Measurements from ENCODE around the gene ELP4. TPM values are rescaled to one million over a fixed set of nuclear protein-coding genes. Genes with fewer than 3 reads are reported as not detected.

The ELP4 gene
- total RNA-seq, 1 experiment from 2014 or later = 17.2 TPM

GRCh38 chr11:31628111-31628510 is 118.5 kb downstream of the ELP4 start:
- intact Hi-C loops (cut with micrococcal nuclease; ENCODE audit: unreplicated experiment) (no loop called here), in situ Hi-C loops (cut with HindIII; ENCODE audit: low pct_unique_long_range_greater_than_20kb, low sequenced_read_pairs) (no loop called here)
- Histone ChIP-seq H3K4me3 (ENCODE audit: low read depth in 2 of 2, low read length in 2 of 2) (no peak overlapping the region), H3K27me3 (ENCODE audit: control insufficient read depth, insufficient read depth, low read length) (no peaks in the 10 kb centered on the region), H3K4me1 (ENCODE audit: control insufficient read depth, insufficient read depth, low read length) (no peaks in the 10 kb centered on the region), H3K27ac (ENCODE audit: low read length) (no peak overlapping the region), H3K36me3 (ENCODE audit: control insufficient read depth, insufficient read depth, low read length) (no peaks in the 10 kb centered on the region), H3K9me3 (ENCODE audit: control insufficient read depth, insufficient read depth, low read depth, low read length) (no peaks in the 10 kb centered on the region)
- no peak for TF ChIP-seq CTCF (IDR thresholded peaks at IDR 0.05)
- TF ChIP-seq SIN3A (IDR thresholded peaks at IDR 0.05; ENCODE audit: borderline replicate concordance, insufficient read depth, low read depth, low read length) = no peak
- TF ChIP-seq REST (IDR thresholded peaks at IDR 0.05; ENCODE audit: insufficient read depth in 1 of 2, low read depth in 2 of 2, low read length in 1 of 2) = no peak
- TF ChIP-seq TCF7L2 (IDR thresholded peaks at IDR 0.05; ENCODE audit: low read depth, low read length) = no peak
- no peak for TF ChIP-seq POLR2AphosphoS5 (IDR thresholded peaks at IDR 0.05; ENCODE audit: low read depth, low read length)
- ATAC-seq (no peak), DNase-seq (ENCODE audit: low read depth, low spot score) (no peak)
- no TSS peak for BruUV-seq (replicated peaks)
- ChIA-PET CTCF (no interaction called here), POLR2A (no interaction called here)

GRCh38 chr11:31636983-31637382 is 127.4 kb downstream of the ELP4 start:
- in situ Hi-C loops (cut with HindIII; ENCODE audit: low pct_unique_long_range_greater_than_20kb, low sequenced_read_pairs) (no loop called here), intact Hi-C loops (cut with micrococcal nuclease; ENCODE audit: unreplicated experiment) (no loop called here)
- Histone ChIP-seq H3K27me3 (ENCODE audit: control insufficient read depth, insufficient read depth, low read length) (no peaks in the 10 kb centered on the region), H3K36me3 (ENCODE audit: control insufficient read depth, insufficient read depth, low read length) (no peaks in the 10 kb centered on the region), H3K9me3 (ENCODE audit: control insufficient read depth, insufficient read depth, low read depth, low read length) (no peaks in the 10 kb centered on the region), H3K4me3 (ENCODE audit: low read depth in 2 of 2, low read length in 2 of 2) (no peak overlapping the region), H3K4me1 (ENCODE audit: control insufficient read depth, insufficient read depth, low read length) (no peaks in the 10 kb centered on the region), H3K27ac (ENCODE audit: low read length) (no peak overlapping the region)
- ChIA-PET POLR2A (no interaction called here), CTCF (no interaction called here)
- DNase-seq (ENCODE audit: low read depth, low spot score) (no peak), ATAC-seq (no peak)
- no TSS peak for BruUV-seq (replicated peaks)
- TF ChIP-seq POLR2AphosphoS5 (IDR thresholded peaks at IDR 0.05; ENCODE audit: low read depth, low read length) (no peak), TCF7L2 (IDR thresholded peaks at IDR 0.05; ENCODE audit: low read depth, low read length) (no peak), REST (IDR thresholded peaks at IDR 0.05; ENCODE audit: insufficient read depth in 1 of 2, low read depth in 2 of 2, low read length in 1 of 2) (no peak), SIN3A (IDR thresholded peaks at IDR 0.05; ENCODE audit: borderline replicate concordance, insufficient read depth, low read depth, low read length) (no peak), CTCF (IDR thresholded peaks at IDR 0.05) (no peak)
